Small intestine (tissue), 7 donors: ENCODE measurements around the gene TRIM21. TPM values are rescaled to one million over a fixed set of nuclear protein-coding genes. Genes with fewer than 3 reads are reported as not detected.
"Not testable (repeated sequence)": the region's sequence is repeated elsewhere in the genome, so short reads cannot be mapped to it uniquely, and the experiment has no call there.

Experiments used
- DNase-seq, 2 donors: peaks; one replicate each; pipeline versions ENCODE4 v3.0.0 to v3.0.0-alpha.2; 2013
- FAIRE-seq: peaks from 2 replicates; lab custom pipeline; 2012; peaks lifted over from hg19 to GRCh38; lab: Jason Lieb, UNC
- H3K27ac ChIP-seq, 3 donors: one replicate each; pipeline ENCODE4 v1.5.1; 2013; ENCODE audit warnings: low read length in 2 of 3, mild to moderate bottlenecking in 2 of 3, control low read depth in 1 of 3, inconsistent platforms in 1 of 3, low read depth in 1 of 3, moderate library complexity in 1 of 3
- H3K27me3 ChIP-seq, 3 donors: one replicate each; pipeline ENCODE4 v1.6.1; 2013; ENCODE audit warnings: low read length in 3 of 3, inconsistent platforms in 1 of 3; ENCODE audit not compliant: control insufficient read depth in 3 of 3, insufficient read depth in 3 of 3
- H3K36me3 ChIP-seq, 3 donors: one replicate each; pipeline ENCODE4 v1.6.1; 2013; ENCODE audit warnings: low read length in 3 of 3, inconsistent platforms in 1 of 3, low read depth in 1 of 3, mild to moderate bottlenecking in 1 of 3, moderate library complexity in 1 of 3; ENCODE audit not compliant: control insufficient read depth in 3 of 3, insufficient read depth in 2 of 3
- H3K4me1 ChIP-seq, 3 donors: one replicate each; pipeline ENCODE4 v1.6.1; 2013; ENCODE audit warnings: low read length in 2 of 3, inconsistent platforms in 1 of 3, low read depth in 1 of 3, mild to moderate bottlenecking in 1 of 3, moderate library complexity in 1 of 3; ENCODE audit not compliant: control insufficient read depth in 3 of 3, insufficient read depth in 2 of 3
- H3K4me3 ChIP-seq, 3 donors: one replicate each; pipeline ENCODE4 v1.5.1; 2013; ENCODE audit warnings: low read length in 3 of 3, control low read depth in 1 of 3, inconsistent platforms in 1 of 3, low read depth in 1 of 3, mild to moderate bottlenecking in 1 of 3, moderate library complexity in 1 of 3
- H3K9me3 ChIP-seq, 2 donors: one replicate each; pipeline ENCODE4 v1.6.1; 2013; ENCODE audit warnings: low read depth in 1 of 2, low read length in 1 of 2; ENCODE audit not compliant: control insufficient read depth in 2 of 2, insufficient read depth in 1 of 2
- WGBS, 3 donors: extraction: QIAGEN DNeasy Blood & Tissue Kit; methylation state at CpG; one replicate each; pipeline ENCODE4 v1.1.7; 2013; 5-methylcytosine and 5-hydroxymethylcytosine counted together
- polyA plus RNA-seq, 4 donors: library from polyadenylated mRNA; stranded (reverse) in 3 of 4; unstranded in 1 of 4; fragments of 200-250 nt in 3 of 4; fragments of 120-200 nt in 1 of 4; gene quantifications; one replicate each; pipeline versions ENCODE4 v1.2.1 to v1.2.3, GENCODE V29; 2013
- donor health status: healthy with polysubstance abuse.
- donor health status: control.
- donor health status: control.
- donor health status: Bipolar disorder and iron deficiency.
- donor health status: healthy.

Gene TRIM21
- polyA plus RNA-seq, 4 donors, result 24.1 to 43.6 (median 40.0) TPM

DNA sequence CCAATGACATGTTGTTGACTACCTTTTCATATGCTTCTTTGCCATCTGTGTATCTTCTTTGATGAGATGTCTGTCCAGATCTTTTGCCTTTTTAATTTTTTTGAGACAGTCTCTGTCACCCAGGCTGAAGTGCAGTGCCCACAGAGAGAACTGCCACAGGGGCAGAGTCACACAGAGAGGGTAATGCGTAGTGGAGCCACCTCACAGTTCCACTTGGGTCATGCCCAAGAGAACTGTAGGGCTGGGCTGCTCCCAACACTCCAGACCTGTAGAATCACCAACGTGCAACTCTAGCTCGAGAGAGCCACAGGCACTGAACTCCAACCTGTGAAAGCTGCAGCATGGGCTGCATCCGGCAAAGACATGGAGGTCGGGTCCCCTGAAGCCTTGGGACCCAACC is 45.4 kb downstream of the TRIM21 start:
- not testable (repeated sequence) for H3K9me3 ChIP-seq, H3K36me3 ChIP-seq, H3K27me3 ChIP-seq, H3K27ac ChIP-seq, H3K4me1 ChIP-seq, FAIRE-seq, H3K4me3 ChIP-seq, DNase-seq
- WGBS, 3 donors, result 81 to 95% (median 81%) methylated on average over 1 of the region's 5 CpGs

DNA sequence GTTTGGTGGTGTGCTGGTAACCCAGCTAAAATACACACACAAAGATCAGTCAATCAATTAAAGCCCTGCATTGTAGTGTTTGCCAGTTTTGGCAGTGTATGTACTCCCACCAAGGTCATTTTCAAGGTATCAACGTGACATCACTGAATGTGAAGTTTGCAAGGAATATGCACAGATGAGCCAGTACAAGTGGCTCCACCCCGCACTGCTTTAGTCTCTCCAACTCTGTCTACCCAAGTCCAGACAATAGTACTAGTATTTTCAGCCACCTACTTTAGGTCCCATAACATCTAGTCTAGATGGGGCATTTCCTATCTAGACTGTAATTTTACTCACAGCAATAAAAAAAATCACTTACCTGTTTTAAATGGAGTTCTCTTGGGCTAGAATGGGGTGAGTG is 48.1 kb downstream of the TRIM21 start:
- H3K4me1 ChIP-seq, H3K36me3 ChIP-seq, H3K4me3 ChIP-seq, H3K9me3 ChIP-seq, FAIRE-seq, DNase-seq, H3K27me3 ChIP-seq, H3K27ac ChIP-seq: not testable (repeated sequence)
- WGBS, 3 donors, result 67 to 94% (median 75%) methylated on average over 2 of the region's 2 CpGs

Other genes starting within 250 kb of the TRIM21 start
- not detected for gene OR52B4, start 25.3 kb downstream of the TRIM21 start, polyA plus RNA-seq
- gene OR52K2, start 55.6 kb upstream of the TRIM21 start, polyA plus RNA-seq, result not detected
- under 1 TPM in 1 of 4 donors, not detected in 3; 0.09 TPM for gene OR52K1, start 88.9 kb upstream of the TRIM21 start, polyA plus RNA-seq
- gene OR52M1, start 151.5 kb upstream of the TRIM21 start, polyA plus RNA-seq, result not detected
- gene OR52I2, start 188.0 kb upstream of the TRIM21 start, polyA plus RNA-seq, result under 1 TPM in 1 of 4 donors, not detected in 3; 0.04 TPM
- under 1 TPM in 1 of 4 donors, not detected in 3; 0.07 TPM for gene OR52I1, start 200.3 kb upstream of the TRIM21 start, polyA plus RNA-seq
- 10 to 100 TPM in 3 of 4 donors, 1 to 10 TPM in 1; 8.4 to 18.5 (median 10.6) TPM for gene TRIM68, start 214.5 kb upstream of the TRIM21 start, polyA plus RNA-seq
- not detected for gene OR51D1, start 243.8 kb upstream of the TRIM21 start, polyA plus RNA-seq